CD8-positive, alpha-beta memory T cell (primary cell): ENCODE measurements around the gene TAF1D. TPM values are rescaled to one million over a fixed set of nuclear protein-coding genes. Genes with fewer than 3 reads are reported as not detected.
A peak's percentile ranks its signal among the peaks of the same experiment; 100 is the strongest.

Source experiments
- CTCF ChIA-PET: fragments of 350-600 bp; sonication (Branson Sonifier 250); formaldehyde crosslinking; loops from one replicate; lab custom pipeline; 2021; ENCODE audit warnings: antibody characterized with exemption; lab: Charles Lee
- POLR2A ChIA-PET: fragments of 350-600 bp; sonication (Branson Sonifier 250); formaldehyde crosslinking; loops from one replicate; lab custom pipeline; 2021; ENCODE audit warnings: antibody characterized with exemption; lab: Charles Lee
- DNase-seq, 5 donors: peaks; one replicate each; pipeline versions ENCODE4 v3.0.0 to v3.0.0-alpha.2; 2020 to 2022; ENCODE audit warnings: mixed read lengths in 1 of 5
- H3K27ac ChIP-seq: one replicate; pipeline ENCODE4 v1.7.0; 2013; ENCODE audit warnings: low read depth, mild to moderate bottlenecking, low read length, moderate library complexity
- H3K27me3 ChIP-seq: 2 replicates; pipeline ENCODE4 v1.7.0; 2013; ENCODE audit warnings: low read length, mild to moderate bottlenecking; ENCODE audit not compliant: insufficient read depth, poor library complexity, severe bottlenecking
- H3K36me3 ChIP-seq: 2 replicates; pipeline ENCODE4 v1.7.0; 2013; ENCODE audit warnings: mild to moderate bottlenecking, low read length, moderate library complexity; ENCODE audit not compliant: insufficient read depth
- H3K4me1 ChIP-seq: 2 replicates; pipeline ENCODE4 v1.7.0; 2013; ENCODE audit warnings: mild to moderate bottlenecking, low read length, moderate library complexity; ENCODE audit not compliant: insufficient read depth
- H3K4me3 ChIP-seq: 2 replicates; pipeline ENCODE4 v1.7.0; 2013; ENCODE audit warnings: mild to moderate bottlenecking, low read length
- H3K9me3 ChIP-seq: 2 replicates; pipeline ENCODE4 v1.7.0; 2013; ENCODE audit warnings: mild to moderate bottlenecking, low read length
- H3K27ac Mint-ChIP-seq, 8 donors: one replicate each; pipeline ENCODE4 v1.8.0; 2020 to 2021; ENCODE audit warnings: mixed read lengths in 8 of 8, mild to moderate bottlenecking in 6 of 8, inconsistent platforms in 3 of 8, moderate library complexity in 3 of 8
- H3K27me3 Mint-ChIP-seq, 2 donors: one replicate each; pipeline ENCODE4 v1.8.0; 2020 to 2021; ENCODE audit warnings: mixed read lengths in 2 of 2, mild to moderate bottlenecking in 1 of 2, moderate library complexity in 1 of 2
- H3K36me3 Mint-ChIP-seq, 3 donors: one replicate each; pipeline ENCODE4 v1.8.0; 2020 to 2021; ENCODE audit warnings: mixed read lengths in 3 of 3, inconsistent platforms in 1 of 3, mild to moderate bottlenecking in 1 of 3
- H3K4me1 Mint-ChIP-seq, 3 donors: one replicate each; pipeline ENCODE4 v1.8.0; 2020 to 2021; ENCODE audit warnings: mixed read lengths in 3 of 3, inconsistent platforms in 1 of 3, mild to moderate bottlenecking in 1 of 3
- H3K4me3 Mint-ChIP-seq, 7 donors: one replicate each; pipeline ENCODE4 v1.8.0; 2020 to 2021; ENCODE audit warnings: mixed read lengths in 7 of 7, mild to moderate bottlenecking in 6 of 7, moderate library complexity in 4 of 7, inconsistent platforms in 2 of 7
- H3K9me3 Mint-ChIP-seq, 5 donors: one replicate each; pipeline ENCODE4 v1.8.0; 2020 to 2022; ENCODE audit warnings: mixed read lengths in 5 of 5, mild to moderate bottlenecking in 3 of 5, moderate library complexity in 2 of 5, inconsistent platforms in 1 of 5
- polyA plus RNA-seq: library from polyadenylated mRNA; unstranded; fragments of 300-500 nt; fragmentation: Illumina TruSeq; gene quantifications from one replicate; pipeline ENCODE4 v1.2.3, GENCODE V29; 2021
- total RNA-seq, 2 experiments: library from RNA; stranded (reverse); gene quantifications; one replicate each; pipeline ENCODE4 v1.2.3, GENCODE V29; 2021

The TAF1D gene
- total and polyA plus RNA-seq, 3 experiments from 2014 or later = 18.0 to 265 (median 249) TPM

- Mint-ChIP-seq H3K4me1 (peaks cover 0 to 3% (median 0%) of the 10 kb centered on the region in 3 donors), H3K9me3 (no peaks in the 10 kb centered on the region), H3K36me3 (peaks cover 35 to 78% (median 42%) of the 10 kb centered on the region in 3 donors), H3K4me3 (no peak overlapping the region), H3K27ac (peak overlapping the region in 3 of 8 donors; percentile 6 to 29 (median 28)), H3K27me3 (no peaks in the 10 kb centered on the region)
- Histone ChIP-seq H3K4me1 (no peaks in the 10 kb centered on the region), H3K9me3 (no peaks in the 10 kb centered on the region), H3K4me3 (no peak overlapping the region), H3K27me3 (no peaks in the 10 kb centered on the region), H3K27ac (no peak overlapping the region), H3K36me3 (peaks cover 33% of the 10 kb centered on the region)
- ChIA-PET CTCF (no interaction called here), POLR2A (no interaction called here)
- no peak for DNase-seq
Measured at GRCh38 chr11:93694557-93694956, 46.7 kb downstream of the TAF1D start.

- H3K4me3 Mint-ChIP-seq = no peak overlapping the region
- H3K27me3 Mint-ChIP-seq = no peaks in the 10 kb centered on the region
- H3K36me3 Mint-ChIP-seq = peaks cover 35 to 78% (median 41%) of the 10 kb centered on the region in 3 donors
- no peaks in the 10 kb centered on the region for H3K27me3 ChIP-seq
- no peaks in the 10 kb centered on the region for H3K9me3 ChIP-seq
- no peaks in the 10 kb centered on the region for H3K9me3 Mint-ChIP-seq
- peak overlapping the region in 1 of 8 donors; percentile 29 for H3K27ac Mint-ChIP-seq
- no peaks in the 10 kb centered on the region for H3K4me1 ChIP-seq
- POLR2A ChIA-PET = no interaction called here
- H3K36me3 ChIP-seq = peaks cover 33% of the 10 kb centered on the region
- H3K4me1 Mint-ChIP-seq = peaks cover 0 to 7% (median 0%) of the 10 kb centered on the region in 3 donors
- H3K4me3 ChIP-seq = no peak overlapping the region
- no peak for DNase-seq
- H3K27ac ChIP-seq = no peak overlapping the region
- CTCF ChIA-PET = no interaction called here
Measured at GRCh38 chr11:93694109-93694508, 47.2 kb downstream of the TAF1D start.

GRCh38 chr11:93689240-93689639, 52.1 kb downstream of the TAF1D start:
- CTCF ChIA-PET = interaction anchor here (2.1 kb wide), 1 partner anchor 36 kb away, joined by 5 read pairs; no protein-coding TSS in a partner anchor
- no peaks in the 10 kb centered on the region for H3K27me3 Mint-ChIP-seq
- no peaks in the 10 kb centered on the region for H3K9me3 ChIP-seq
- no peak overlapping the region for H3K27ac ChIP-seq
- H3K36me3 Mint-ChIP-seq = peaks cover 19 to 75% (median 33%) of the 10 kb centered on the region in 3 donors
- no peak for DNase-seq
- peak overlapping the region in 4 of 8 donors; percentile 1 to 73 (median 51) for H3K27ac Mint-ChIP-seq
- POLR2A ChIA-PET = no interaction called here
- no peak overlapping the region for H3K4me3 Mint-ChIP-seq
- no peaks in the 10 kb centered on the region for H3K4me1 ChIP-seq
- peaks cover 0 to 12% (median 2%) of the 10 kb centered on the region in 3 donors for H3K4me1 Mint-ChIP-seq
- H3K9me3 Mint-ChIP-seq = no peaks in the 10 kb centered on the region
- H3K27me3 ChIP-seq = no peaks in the 10 kb centered on the region
- no peak overlapping the region for H3K4me3 ChIP-seq
- peaks cover 31% of the 10 kb centered on the region for H3K36me3 ChIP-seq

- CTCF ChIA-PET = no interaction called here
- no peak overlapping the region for H3K4me3 Mint-ChIP-seq
- no peaks in the 10 kb centered on the region for H3K9me3 Mint-ChIP-seq
- Histone ChIP-seq H3K27me3 (no peaks in the 10 kb centered on the region), H3K9me3 (no peaks in the 10 kb centered on the region), H3K27ac (no peak overlapping the region), H3K36me3 (peaks cover 34% of the 10 kb centered on the region), H3K4me3 (no peak overlapping the region), H3K4me1 (no peaks in the 10 kb centered on the region)
- peak overlapping the region in 2 of 8 donors; percentile 30 to 35 for H3K27ac Mint-ChIP-seq
- H3K36me3 Mint-ChIP-seq = peaks cover 19 to 82% (median 49%) of the 10 kb centered on the region in 3 donors
- no peak for DNase-seq
- H3K27me3 Mint-ChIP-seq = no peaks in the 10 kb centered on the region
- POLR2A ChIA-PET = no interaction called here
- H3K4me1 Mint-ChIP-seq = peaks cover 0 to 12% (median 2%) of the 10 kb centered on the region in 3 donors
Measured at GRCh38 chr11:93686812-93687211, 54.5 kb downstream of the TAF1D start.

DNA sequence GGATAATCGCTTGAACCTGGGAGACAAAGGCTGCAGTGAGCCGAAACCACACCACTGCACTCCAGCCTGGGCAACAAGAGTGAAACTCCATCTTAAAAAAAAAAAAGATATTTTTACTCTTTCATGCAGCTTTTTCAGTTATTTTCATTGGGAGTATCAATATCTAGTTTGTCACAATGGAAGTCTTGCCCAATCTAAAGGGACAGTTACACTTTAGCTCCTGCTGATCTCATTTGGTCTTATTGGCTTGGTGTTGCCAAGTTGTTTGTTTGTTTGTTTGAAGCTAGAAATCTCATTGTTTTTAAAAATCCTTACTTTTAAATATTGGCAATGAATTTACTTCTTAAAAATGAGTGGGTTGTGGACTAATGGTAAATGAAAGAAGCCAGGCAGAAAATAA, 55.1 kb downstream of the TAF1D start:
- POLR2A ChIA-PET = no interaction called here
- Histone ChIP-seq H3K27ac (no peak overlapping the region), H3K36me3 (peaks cover 29% of the 10 kb centered on the region), H3K4me1 (no peaks in the 10 kb centered on the region), H3K4me3 (no peak overlapping the region), H3K9me3 (no peaks in the 10 kb centered on the region), H3K27me3 (no peaks in the 10 kb centered on the region)
- H3K27me3 Mint-ChIP-seq = no peaks in the 10 kb centered on the region
- peaks cover 17 to 80% (median 49%) of the 10 kb centered on the region in 3 donors for H3K36me3 Mint-ChIP-seq
- H3K4me1 Mint-ChIP-seq = peaks cover 0 to 12% (median 2%) of the 10 kb centered on the region in 3 donors
- DNase-seq = no peak
- peak overlapping the region in 1 of 8 donors; percentile 52 for H3K27ac Mint-ChIP-seq
- CTCF ChIA-PET = no interaction called here
- no peak overlapping the region for H3K4me3 Mint-ChIP-seq
- H3K9me3 Mint-ChIP-seq = no peaks in the 10 kb centered on the region

Other genes with a start within 250 kb of the TAF1D start
- gene SMCO4, start 198.1 kb downstream of the TAF1D start, total RNA-seq = 10 to 100 TPM in 1 of 2 experiments, 1 to 10 TPM in 1; 8.2 to 10.8 TPM
- gene SMCO4, start 198.1 kb downstream of the TAF1D start, polyA plus RNA-seq = 9.0 TPM
- gene CEP295, start 79.8 kb downstream of the TAF1D start, total RNA-seq = 10 to 100 TPM; 20.4 to 23.8 TPM
- gene CEP295, start 79.8 kb downstream of the TAF1D start, polyA plus RNA-seq = 1.8 TPM
- gene C11orf54, start 177 bp upstream of the TAF1D start, total RNA-seq = 10 to 100 TPM; 14.9 to 16.8 TPM
- gene C11orf54, start 177 bp upstream of the TAF1D start, polyA plus RNA-seq = 18.6 TPM
- 10 to 100 TPM; 39.4 to 42.8 TPM for gene MED17, start 42.8 kb upstream of the TAF1D start, total RNA-seq
- 25.1 TPM for gene MED17, start 42.8 kb upstream of the TAF1D start, polyA plus RNA-seq
- not detected for gene VSTM5, start 109.1 kb upstream of the TAF1D start, total RNA-seq
- not detected for gene VSTM5, start 109.1 kb upstream of the TAF1D start, polyA plus RNA-seq